SK-N-SH (cell line): Measurements from ENCODE around the gene TRPC4. TPM values are rescaled to one million over a fixed set of nuclear protein-coding genes. Genes with fewer than 3 reads are reported as not detected.

Experiments used
- CTCF ChIA-PET: fragments of 300-600, 350-600 bp; formaldehyde crosslinking; extraction: SDS; loops from one replicate; lab custom pipeline; 2021; lab: Yijun Ruan, JAX
- POLR2A ChIA-PET: fragments of 350-600 bp; sonication (Branson Sonifier 250); formaldehyde crosslinking; extraction: SDS; loops from one replicate; lab custom pipeline; 2020; ENCODE audit warnings: antibody characterized with exemption, inconsistent platforms; lab: Yijun Ruan, JAX
- DNase-seq: peaks from one replicate; pipeline ENCODE4 v3.0.0; 2012
- H2AFZ ChIP-seq: fragments of 200-600 bp; sonication (generic); 2 replicates; pipeline ENCODE4 v1.8.1; 2016; ENCODE audit warnings: antibody characterized with exemption, mild to moderate bottlenecking, low read depth
- H3F3A ChIP-seq: fragments of 200-600 bp; sonication (generic); replicated peaks from 2 replicates; pipeline ENCODE3; 2016; ENCODE audit warnings: antibody characterized with exemption, mild to moderate bottlenecking; ENCODE audit not compliant: insufficient read depth
- H3K27ac ChIP-seq, 2 experiments: fragments of 200-500 bp in 1 of 2; fragments of 200-600 bp in 1 of 2; sonication (Bioruptor generic) in 1 of 2; sonication (generic), shearing (Covaris generic) in 1 of 2; 2 replicates each; pipeline versions ENCODE4 v1.5.1 to v1.6.1; 2014 to 2016; ENCODE audit warnings: low read depth in 2 of 2, inconsistent platforms in 1 of 2, low read length in 1 of 2, mild to moderate bottlenecking in 1 of 2, mixed read lengths in 1 of 2
- H3K27me3 ChIP-seq: fragments of 200-600 bp; sonication (generic), shearing (Covaris generic); 2 replicates; pipeline ENCODE4 v1.6.1; 2016; ENCODE audit warnings: mixed run types; ENCODE audit not compliant: insufficient read depth
- H3K36me3 ChIP-seq, 2 experiments: fragments of 200-500 bp in 1 of 2; fragments of 200-600 bp in 1 of 2; sonication (Bioruptor generic) in 1 of 2; sonication (generic) in 1 of 2; replicated peaks in 1 of 2; 2 replicates each; pipeline versions ENCODE3 to v1.5.1; 2014 to 2016; ENCODE audit warnings: low read length in 1 of 2, mild to moderate bottlenecking in 1 of 2; ENCODE audit not compliant: insufficient read depth in 2 of 2, control insufficient read depth in 1 of 2
- H3K4me1 ChIP-seq, 2 experiments: fragments of 200-500 bp in 1 of 2; fragments of 200-600 bp in 1 of 2; sonication (Bioruptor generic) in 1 of 2; sonication (generic), shearing (Covaris generic) in 1 of 2; 2 replicates each; pipeline versions ENCODE4 v1.5.1 to v1.6.1; 2014 to 2016; ENCODE audit warnings: low read depth in 1 of 2, low read length in 1 of 2, mixed run types in 1 of 2; ENCODE audit not compliant: insufficient read depth in 2 of 2, control insufficient read depth in 1 of 2
- H3K4me2 ChIP-seq: fragments of 200-600 bp; sonication (generic), shearing (Covaris generic); 2 replicates; pipeline ENCODE4 v1.6.1; 2017; ENCODE audit warnings: mixed run types
- H3K4me3 ChIP-seq, 2 experiments: fragments of 200-500 bp in 1 of 2; fragments of 200-600 bp in 1 of 2; sonication (Bioruptor generic) in 1 of 2; sonication (generic), shearing (Covaris generic) in 1 of 2; 2 replicates each; pipeline versions ENCODE4 v1.5.1 to v1.8.1; 2014 to 2016; ENCODE audit warnings: low read depth in 2 of 2, inconsistent platforms in 1 of 2, low read length in 1 of 2, mild to moderate bottlenecking in 1 of 2, mixed read lengths in 1 of 2, moderate library complexity in 1 of 2
- H3K79me2 ChIP-seq: fragments of 200-600 bp; sonication (generic); 2 replicates; pipeline ENCODE4 v1.8.1; 2017; ENCODE audit warnings: mild to moderate bottlenecking; ENCODE audit not compliant: insufficient read depth
- H3K9ac ChIP-seq: fragments of 200-600 bp; sonication (generic); 2 replicates; pipeline ENCODE4 v1.6.1; 2017; ENCODE audit warnings: mixed run types
- H3K9me2 ChIP-seq: fragments of 200-600 bp; sonication (generic); 2 replicates; pipeline ENCODE4 v1.6.1; 2017; ENCODE audit warnings: mixed run types
- H3K9me3 ChIP-seq: fragments of 200-600 bp; sonication (generic); 2 replicates; pipeline ENCODE4 v1.6.1; 2017; ENCODE audit warnings: mixed run types, mild to moderate bottlenecking, moderate library complexity
- H4K20me1 ChIP-seq: fragments of 200-600 bp; sonication (generic); 2 replicates; pipeline ENCODE4 v1.6.1; 2017; ENCODE audit warnings: mild to moderate bottlenecking, mixed run types; ENCODE audit not compliant: insufficient read depth
- CTCF ChIP-seq: fragments of 200-600 bp; sonication (generic); IDR thresholded peaks from 2 replicates; pipeline ENCODE4 v1.6.1; 2017; ENCODE audit warnings: antibody characterized with exemption, mild to moderate bottlenecking, moderate library complexity
- EZH2phosphoT487 ChIP-seq: fragments of 200-600 bp; sonication (generic); IDR thresholded peaks from 2 replicates; pipeline ENCODE4 v1.6.1; 2017; ENCODE audit warnings: low read depth, mixed run types, mild to moderate bottlenecking, antibody characterized with exemption, moderate library complexity, borderline replicate concordance
- FOXM1 ChIP-seq: IDR thresholded peaks from 2 replicates; pipeline ENCODE4 v1.4.0; 2012; ENCODE audit warnings: low read depth, mild to moderate bottlenecking
- GABPA ChIP-seq: IDR thresholded peaks from 2 replicates; pipeline ENCODE4 v1.4.0; 2012; ENCODE audit warnings: low read depth, mild to moderate bottlenecking
- JUND ChIP-seq: IDR thresholded peaks from 2 replicates; pipeline ENCODE4 v1.4.0; 2012
- MAX ChIP-seq: IDR thresholded peaks from 2 replicates; pipeline ENCODE4 v1.4.0; 2012; ENCODE audit warnings: low read depth
- MXI1 ChIP-seq: IDR thresholded peaks from 2 replicates; pipeline ENCODE4 v1.6.1; 2012; ENCODE audit warnings: mild to moderate bottlenecking, low read depth, low read length, improper control_type of control experiment
- NRF1 ChIP-seq: IDR thresholded peaks from 2 replicates; pipeline ENCODE4 v1.6.1; 2012; ENCODE audit warnings: low read depth, mild to moderate bottlenecking, low read length
- PBX3 ChIP-seq: IDR thresholded peaks from 2 replicates; pipeline ENCODE4; 2012
- POLR2AphosphoS5 ChIP-seq: IDR thresholded peaks from 2 replicates; pipeline ENCODE4 v1.6.1; 2012; ENCODE audit warnings: low read depth, low read length
- RAD21 ChIP-seq: IDR thresholded peaks from 2 replicates; pipeline ENCODE4 v1.6.1; 2012; ENCODE audit warnings: mild to moderate bottlenecking, low read length
- RCOR1 ChIP-seq: fragments of 150-350 bp; IDR thresholded peaks from 2 replicates; pipeline ENCODE4 v1.6.1; 2017; ENCODE audit warnings: antibody characterized with exemption, low read length
- RXRA ChIP-seq: IDR thresholded peaks from 2 replicates; pipeline ENCODE4 v1.4.0; 2012; ENCODE audit warnings: low read depth, mild to moderate bottlenecking, borderline replicate concordance
- TAF1 ChIP-seq: IDR thresholded peaks from 2 replicates; pipeline ENCODE4 v1.6.1; 2012; ENCODE audit warnings: low read depth, mild to moderate bottlenecking, low read length, moderate library complexity, borderline replicate concordance
- TEAD4 ChIP-seq: IDR thresholded peaks from 2 replicates; pipeline ENCODE4 v1.4.0; 2012; ENCODE audit warnings: mild to moderate bottlenecking, borderline replicate concordance; ENCODE audit not compliant: insufficient read depth
- USF1 ChIP-seq: IDR thresholded peaks from 2 replicates; pipeline ENCODE4 v1.4.0; 2012; ENCODE audit warnings: low read depth, borderline replicate concordance
- USF2 ChIP-seq: fragments of 150-350 bp; IDR thresholded peaks from 2 replicates; pipeline ENCODE4 v1.6.1; 2017; ENCODE audit warnings: antibody characterized with exemption, low read length, low read depth, borderline replicate concordance
- WGBS: methylation state at CpG from one replicate; pipeline ENCODE4 v1.1.6; 2017; ENCODE audit warnings: low lambda C conversion rate; 5-methylcytosine and 5-hydroxymethylcytosine counted together
- polyA plus RNA-seq, 3 experiments: library from polyadenylated mRNA; depleted of rRNA; stranded (reverse); fragments of >200 nt; gene quantifications; 2 replicates each; pipeline ENCODE4 v1.2.3, GENCODE V29; 2012
- TF ChIP-seq, protein P1 (sequence below): fragments of 150-350 bp; IDR thresholded peaks from 2 replicates; pipeline ENCODE4 v1.6.1; 2016; ENCODE audit warnings: mild to moderate bottlenecking, low read depth, low read length

TRPC4 gene
- polyA plus RNA-seq, 1 of the 3 experiments (the other 2 are of a cell fraction): not detected

GRCh38 chr13:37599519-37599918 lies 270.1 kb downstream of the TRPC4 start:
- H3K4me3 ChIP-seq: peak overlapping the region; percentile 55 to 63; a peak in 2 of 4 replicates
- CTCF ChIA-PET: interaction anchor here (0.7 kb wide), 1 partner anchor 12 kb away, joined by 3 read pairs; no protein-coding TSS in a partner anchor
- H2AFZ ChIP-seq: peak overlapping the region; percentile 35; the same call in 1 of the 2 replicates
- POLR2A ChIA-PET: no interaction called here
- H3K9me3 ChIP-seq: no peaks in the 10 kb centered on the region
- no peaks in the 10 kb centered on the region for H3K27me3 ChIP-seq
- peaks cover 32% of the 10 kb centered on the region for H3F3A ChIP-seq
- DNase-seq: no peak
- H3K9ac ChIP-seq: peak overlapping the region; percentile 76; the same call in 1 of the 2 replicates
- H4K20me1 ChIP-seq: no peaks in the 10 kb centered on the region; the same call in 1 of the 2 replicates
- peak overlapping the region; percentile 56; the same call in 1 of the 2 replicates for H3K4me2 ChIP-seq
- H3K4me1 ChIP-seq: peaks cover 0 to 13% of the 10 kb centered on the region in 2 experiments; a peak in 2 of 4 replicates
- no peak for TF ChIP-seq RCOR1
- no peak for TF ChIP-seq MAX
- TF ChIP-seq, protein P1, sequence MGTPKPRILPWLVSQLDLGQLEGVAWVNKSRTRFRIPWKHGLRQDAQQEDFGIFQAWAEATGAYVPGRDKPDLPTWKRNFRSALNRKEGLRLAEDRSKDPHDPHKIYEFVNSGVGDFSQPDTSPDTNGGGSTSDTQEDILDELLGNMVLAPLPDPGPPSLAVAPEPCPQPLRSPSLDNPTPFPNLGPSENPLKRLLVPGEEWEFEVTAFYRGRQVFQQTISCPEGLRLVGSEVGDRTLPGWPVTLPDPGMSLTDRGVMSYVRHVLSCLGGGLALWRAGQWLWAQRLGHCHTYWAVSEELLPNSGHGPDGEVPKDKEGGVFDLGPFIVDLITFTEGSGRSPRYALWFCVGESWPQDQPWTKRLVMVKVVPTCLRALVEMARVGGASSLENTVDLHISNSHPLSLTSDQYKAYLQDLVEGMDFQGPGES: no peak
- TF ChIP-seq TEAD4: no peak
- TF ChIP-seq USF1: no peak
- no peak for TF ChIP-seq GABPA
- TF ChIP-seq JUND: no peak
- no peak for TF ChIP-seq RAD21
- TF ChIP-seq POLR2AphosphoS5: no peak
- TF ChIP-seq RXRA: no peak
- no peak for TF ChIP-seq CTCF
- TF ChIP-seq EZH2phosphoT487: no peak
- TF ChIP-seq NRF1: no peak
- no peak for TF ChIP-seq FOXM1
- TF ChIP-seq TAF1: no peak
- TF ChIP-seq USF2: no peak
- TF ChIP-seq MXI1: no peak
- TF ChIP-seq PBX3: no peak
- peaks cover 64% of the 10 kb centered on the region for H3K79me2 ChIP-seq
- peak overlapping the region; percentile 64 to 65; a peak in 3 of 4 replicates for H3K27ac ChIP-seq
- H3K9me2 ChIP-seq: no peaks in the 10 kb centered on the region
- peaks cover 0 to 21% of the 10 kb centered on the region in 2 experiments for H3K36me3 ChIP-seq
- 10% methylated on average over 2 of the region's 2 CpGs for WGBS
